Thymus (tissue), 11 donors: ENCODE results near the gene PPT2. TPM values are rescaled to one million over a fixed set of nuclear protein-coding genes. Genes with fewer than 3 reads are reported as not detected.
A peak's percentile ranks its signal among the peaks of the same experiment; 100 is the strongest.

Source experiments
- DNase-seq, 9 donors: peaks; one replicate each; pipeline ENCODE4 v3.0.0-alpha.2; 2013; ENCODE audit warnings: low spot score in 9 of 9, low read depth in 6 of 9, missing footprints in 1 of 9
- H3K27ac ChIP-seq, 2 donors: one replicate each; pipeline ENCODE4 v1.5.1; 2013; ENCODE audit warnings: control low read depth in 1 of 2, low read depth in 1 of 2, low read length in 1 of 2, mild to moderate bottlenecking in 1 of 2, moderate library complexity in 1 of 2
- H3K27me3 ChIP-seq, 2 donors: one replicate each; pipeline ENCODE4 v1.5.1; 2013; ENCODE audit warnings: low read length in 1 of 2; ENCODE audit not compliant: control insufficient read depth in 2 of 2, insufficient read depth in 1 of 2
- H3K36me3 ChIP-seq, 2 donors: one replicate each; pipeline ENCODE4 v1.5.1; 2013; ENCODE audit warnings: low read length in 1 of 2, mild to moderate bottlenecking in 1 of 2, moderate library complexity in 1 of 2; ENCODE audit not compliant: control insufficient read depth in 2 of 2, insufficient read depth in 2 of 2
- H3K4me1 ChIP-seq, 2 donors: one replicate each; pipeline ENCODE4 v1.5.1; 2013; ENCODE audit warnings: low read length in 2 of 2; ENCODE audit not compliant: control insufficient read depth in 2 of 2, insufficient read depth in 2 of 2
- H3K4me3 ChIP-seq, 2 donors: one replicate each; pipeline ENCODE4 v1.5.1; 2013; ENCODE audit warnings: low read length in 2 of 2, control low read depth in 1 of 2, mild to moderate bottlenecking in 1 of 2
- H3K9me3 ChIP-seq, 2 donors: one replicate each; pipeline ENCODE4 v1.5.1; 2013; ENCODE audit warnings: low read length in 1 of 2, mild to moderate bottlenecking in 1 of 2; ENCODE audit not compliant: control insufficient read depth in 2 of 2, insufficient read depth in 1 of 2
- WGBS: extraction: QIAGEN DNeasy Blood & Tissue Kit; methylation state at CpG from one replicate; pipeline ENCODE4 v1.1.7; 2013; 5-methylcytosine and 5-hydroxymethylcytosine counted together
- polyA plus RNA-seq: library from polyadenylated mRNA; stranded (reverse); fragments of 200-250 nt; gene quantifications from one replicate; pipeline ENCODE4 v1.2.3, GENCODE V29; 2013
- total RNA-seq: library from RNA; stranded (reverse); fragments of 120-200 nt; gene quantifications from one replicate; pipeline ENCODE4 v1.2.4, GENCODE V29; 2013
- donor health status: healthy.

PPT2 gene
- total and polyA plus RNA-seq, 2 donors = 7.6 to 9.8 TPM

GRCh38 chr6:32188381-32189068, 34.6 kb downstream of the PPT2 start:
- Histone ChIP-seq H3K4me3 (peak overlapping the region; percentile 92 to 97), H3K9me3 (peaks cover 0 to 8% of the 10 kb centered on the region in 2 donors), H3K27ac (peak overlapping the region; percentile 85 to 89), H3K4me1 (peaks cover 30 to 66% of the 10 kb centered on the region in 2 donors), H3K27me3 (no peaks in the 10 kb centered on the region), H3K36me3 (peaks cover 43 to 54% of the 10 kb centered on the region in 2 donors)
- 69% methylated on average over 13 of the region's 13 CpGs for WGBS
- DNase-seq = no peak

- H3K36me3 ChIP-seq = peaks cover 36 to 47% of the 10 kb centered on the region in 2 donors
- H3K4me3 ChIP-seq = peak overlapping the region; percentile 92 to 97
- peaks cover 0 to 8% of the 10 kb centered on the region in 2 donors for H3K9me3 ChIP-seq
- H3K27ac ChIP-seq = peak overlapping the region; percentile 85 to 89
- peaks cover 36 to 72% of the 10 kb centered on the region in 2 donors for H3K4me1 ChIP-seq
- WGBS = 2% methylated on average over 10 of the region's 10 CpGs
- H3K27me3 ChIP-seq = no peaks in the 10 kb centered on the region
- peak in 1 of 9 donors; percentile 39 for DNase-seq
Measured at GRCh38 chr6:32189069-32189741, 35.3 kb downstream of the PPT2 start.

- WGBS = 13% methylated on average over 23 of the region's 23 CpGs
- H3K36me3 ChIP-seq = peaks cover 33 to 44% of the 10 kb centered on the region in 2 donors
- H3K9me3 ChIP-seq = peaks cover 0 to 8% of the 10 kb centered on the region in 2 donors
- peak overlapping the region; percentile 85 to 89 for H3K27ac ChIP-seq
- no peaks in the 10 kb centered on the region for H3K27me3 ChIP-seq
- H3K4me3 ChIP-seq = peak overlapping the region; percentile 92 to 97
- peaks cover 41 to 77% of the 10 kb centered on the region in 2 donors for H3K4me1 ChIP-seq
- no peak for DNase-seq
Measured at GRCh38 chr6:32189742-32190053, 35.8 kb downstream of the PPT2 start.

- Histone ChIP-seq H3K4me1 (peaks cover 44 to 83% of the 10 kb centered on the region in 2 donors), H3K27me3 (no peaks in the 10 kb centered on the region), H3K4me3 (peak within 1 kb of the TSS; percentile 92 to 97), H3K27ac (peak within 1 kb of the TSS; percentile 93 to 94), H3K9me3 (peaks cover 0 to 8% of the 10 kb centered on the region in 2 donors), H3K36me3 (peaks cover 33 to 44% of the 10 kb centered on the region in 2 donors)
- 5% methylated on average over 23 of the region's 23 CpGs for WGBS
- DNase-seq = peak; percentile 78 to 97 (median 89)
Measured at GRCh38 chr6:32190054-32190851, 36.3 kb downstream of the PPT2 start, which contains the start of gene PBX2. PBX2 (minus strand) TSS chr6:32190202; CDS start chr6:32189915, 287 bp downstream.

- peak overlapping the region; percentile 93 to 94 for H3K27ac ChIP-seq
- no peaks in the 10 kb centered on the region for H3K27me3 ChIP-seq
- H3K9me3 ChIP-seq = peaks cover 0 to 8% of the 10 kb centered on the region in 2 donors
- 87% methylated on average over 8 of the region's 8 CpGs for WGBS
- peaks cover 33 to 37% of the 10 kb centered on the region in 2 donors for H3K36me3 ChIP-seq
- peak overlapping the region; percentile 92 to 97 for H3K4me3 ChIP-seq
- DNase-seq = peak in 1 of 9 donors; percentile 31
- peaks cover 44 to 83% of the 10 kb centered on the region in 2 donors for H3K4me1 ChIP-seq
Measured at GRCh38 chr6:32190911-32191677, 37.2 kb downstream of the PPT2 start.

GRCh38 chr6:32191696-32192607, 38.0 kb downstream of the PPT2 start:
- H3K27me3 ChIP-seq = no peaks in the 10 kb centered on the region
- 49% methylated on average over 15 of the region's 15 CpGs for WGBS
- peaks cover 25 to 29% of the 10 kb centered on the region in 2 donors for H3K36me3 ChIP-seq
- peak overlapping the region; percentile 92 to 97 for H3K4me3 ChIP-seq
- no peak for DNase-seq
- H3K27ac ChIP-seq = peak overlapping the region; percentile 93 to 94
- peaks cover 0 to 13% of the 10 kb centered on the region in 2 donors for H3K9me3 ChIP-seq
- H3K4me1 ChIP-seq = peaks cover 47 to 85% of the 10 kb centered on the region in 2 donors

GRCh38 chr6:32192608-32193039, 38.7 kb downstream of the PPT2 start, which contains the start of gene GPSM3:
GPSM3 (minus strand) TSS chr6:32192643; CDS start chr6:32192513, 130 bp downstream.
- peak within 1 kb of the TSS; percentile 92 to 97 for H3K4me3 ChIP-seq

More at GRCh38 chr6:32192608-32193039, 38.7 kb downstream of the PPT2 start, which contains the start of gene GPSM3:
- DNase-seq = peak; percentile 57 to 92 (median 80)
- peaks cover 18 to 22% of the 10 kb centered on the region in 2 donors for H3K36me3 ChIP-seq
- 6% methylated on average over 5 of the region's 5 CpGs for WGBS
- H3K4me1 ChIP-seq = peaks cover 42 to 82% of the 10 kb centered on the region in 2 donors
- peaks cover 0 to 13% of the 10 kb centered on the region in 2 donors for H3K9me3 ChIP-seq
- peak within 1 kb of the TSS; percentile 93 to 94 for H3K27ac ChIP-seq
- H3K27me3 ChIP-seq = no peaks in the 10 kb centered on the region
